K562 (cell line): ENCODE results near the gene CDKL5. TPM values are rescaled to one million over a fixed set of nuclear protein-coding genes. Genes with fewer than 3 reads are reported as not detected.

Experiments used
- ATAC-seq: fragments of 200-7000 bp; cut with Tn5 transposase; 3 replicates; pipeline ENCODE4 v1.9.1; 2020; ENCODE audit warnings: moderate library complexity
- BruUV-seq: library from RNA; stranded (reverse); fragments of 400-500 nt; replicated peaks from 2 replicates; lab custom pipeline; 2021; lab: Mats Ljungman, UMichigan
- CTCF ChIA-PET: fragments of 300-600 bp; formaldehyde crosslinking; extraction: SDS; loops from one replicate; lab custom pipeline; 2021; ENCODE audit warnings: low intra/inter-chr PET ratio; lab: Yijun Ruan, JAX
- POLR2A ChIA-PET: fragments of 300-600, 350-650 bp; sonication (Branson Sonifier 250); formaldehyde crosslinking; extraction: SDS; loops from one replicate; lab custom pipeline; 2021; ENCODE audit warnings: antibody characterized with exemption, inconsistent platforms; lab: Yijun Ruan, JAX
- DNase-seq, 4 experiments: peaks; one replicate each; pipeline versions ENCODE4 v3.0.0 to v3.0.0-alpha.2; 2011 to 2018; ENCODE audit warnings: low spot score in 3 of 4, mixed read lengths in 3 of 4; ENCODE audit errors: extremely low read depth in 1 of 4
- FAIRE-seq: peaks from 2 replicates; lab custom pipeline; 2011; peaks lifted over from hg19 to GRCh38; lab: Jason Lieb, UNC
- H2AFZ ChIP-seq: 2 replicates; pipeline ENCODE4 v1.6.0; 2011; ENCODE audit warnings: low read depth, low read length, control low read depth, inconsistent platforms
- H3K27ac ChIP-seq: fragments of 200-600 bp; 3 replicates; pipeline ENCODE4 v1.8.0; 2011; ENCODE audit warnings: low read depth, mild to moderate bottlenecking, control low read depth, inconsistent platforms, low read length, moderate library complexity, mixed read lengths; ENCODE audit errors: extremely low read depth
- H3K27me3 ChIP-seq, 2 experiments: fragments of 300-600 bp in 1 of 2; 2 replicates in 1 of 2; 3 replicates in 1 of 2; pipeline versions ENCODE4 v1.6.0 to v1.8.0; 2011; ENCODE audit warnings: inconsistent platforms in 2 of 2, low read length in 2 of 2, mild to moderate bottlenecking in 1 of 2, mixed read lengths in 1 of 2, moderate library complexity in 1 of 2; ENCODE audit not compliant: control insufficient read depth in 2 of 2, insufficient read depth in 2 of 2
- H3K36me3 ChIP-seq: fragments of 300-600 bp; 3 replicates; pipeline ENCODE4 v1.8.0; 2011; ENCODE audit warnings: mild to moderate bottlenecking, low read length, inconsistent platforms; ENCODE audit not compliant: control insufficient read depth, insufficient read depth
- H3K4me1 ChIP-seq, 2 experiments: fragments of 200-600 bp in 1 of 2; replicated peaks in 1 of 2; 2 replicates in 1 of 2; 3 replicates in 1 of 2; pipeline versions ENCODE4 v1.5.1 to v1.8.0; 2011; ENCODE audit warnings: inconsistent platforms in 2 of 2, low read length in 2 of 2, mild to moderate bottlenecking in 1 of 2, mixed read lengths in 1 of 2, moderate library complexity in 1 of 2; ENCODE audit not compliant: control insufficient read depth in 2 of 2, insufficient read depth in 2 of 2
- H3K4me2 ChIP-seq: 2 replicates; pipeline ENCODE4 v1.6.1; 2011; ENCODE audit warnings: low read length, control low read depth, inconsistent platforms, mixed read lengths; ENCODE audit not compliant: insufficient read depth
- H3K4me3 ChIP-seq: fragments of 200-600 bp; sonication (generic), shearing (Covaris generic); 2 replicates; pipeline ENCODE4 v1.5.1; 2016; ENCODE audit warnings: control low read depth, inconsistent platforms
- H3K79me2 ChIP-seq: fragments of 200-600 bp; 3 replicates; pipeline ENCODE4 v1.8.0; 2011; ENCODE audit warnings: low read length, inconsistent platforms; ENCODE audit not compliant: control insufficient read depth, insufficient read depth
- H3K9ac ChIP-seq, 2 experiments: 2 replicates each; pipeline versions ENCODE4 v1.6.0 to v1.6.1; 2011; ENCODE audit warnings: low read depth in 2 of 2, low read length in 2 of 2, control low read depth in 1 of 2, inconsistent platforms in 1 of 2, mild to moderate bottlenecking in 1 of 2, mixed read lengths in 1 of 2; ENCODE audit not compliant: insufficient read depth in 1 of 2
- H3K9me1 ChIP-seq: one replicate; pipeline ENCODE4 v1.6.0; 2011; ENCODE audit warnings: inconsistent platforms, mild to moderate bottlenecking, low read length, moderate library complexity; ENCODE audit not compliant: control insufficient read depth, insufficient read depth
- H3K9me3 ChIP-seq: replicated peaks from 2 replicates; pipeline ENCODE4 v1.5.1; 2011; ENCODE audit warnings: low read depth, low read length, inconsistent platforms; ENCODE audit not compliant: control insufficient read depth, insufficient read depth
- H4K20me1 ChIP-seq: replicated peaks from 2 replicates; pipeline ENCODE4 v1.6.1; 2011; ENCODE audit warnings: low read length, inconsistent platforms, mixed read lengths; ENCODE audit not compliant: control insufficient read depth, insufficient read depth
- CBFA2T3 ChIP-seq: fragments of 450-650 bp; IDR thresholded peaks from 2 replicates; pipeline ENCODE4 v1.6.1; 2017
- DPF2 ChIP-seq: fragments of 450-650 bp; IDR thresholded peaks from 2 replicates; pipeline ENCODE4 v1.6.1; 2016
- ETV1 ChIP-seq: fragments of 450-650 bp; conservative IDR thresholded peaks from 2 replicates; pipeline ENCODE4 v1.6.1; 2016; ENCODE audit warnings: missing genetic modification characterization, control low read depth, low read depth, missing compliant biosample characterization
- MTA2 ChIP-seq: fragments of 450-650 bp; IDR thresholded peaks from 2 replicates; pipeline ENCODE4 v1.6.1; 2016; ENCODE audit warnings: low read depth
- NCOR1 ChIP-seq: fragments of 450-650 bp; IDR thresholded peaks from 2 replicates; pipeline ENCODE4 v1.6.1; 2016; ENCODE audit warnings: mild to moderate bottlenecking, moderate library complexity
- PML ChIP-seq: IDR thresholded peaks from 2 replicates; pipeline ENCODE4 v1.6.1; 2012; ENCODE audit warnings: low read length, inconsistent platforms
- RB1 ChIP-seq: fragments of 450-650 bp; IDR thresholded peaks from 2 replicates; pipeline ENCODE4 v1.6.1; 2017; ENCODE audit warnings: low read depth, mild to moderate bottlenecking
- SAFB ChIP-seq: fragments of 200-400 bp; formaldehyde crosslinking; IDR thresholded peaks from 2 replicates; pipeline ENCODE4 v1.6.1; 2017; ENCODE audit warnings: low read depth, low read length, borderline replicate concordance
- SMARCA4 ChIP-seq: fragments of 450-650 bp; IDR thresholded peaks from 2 replicates; pipeline ENCODE4 v1.6.1; 2016
- SOX6 ChIP-seq: fragments of 450-650 bp; IDR thresholded peaks from 2 replicates; pipeline ENCODE4 v1.6.1; 2014; ENCODE audit warnings: mild to moderate bottlenecking
- STAT5A ChIP-seq: IDR thresholded peaks from 2 replicates; pipeline ENCODE4 v1.6.1; 2012; ENCODE audit warnings: low read length, inconsistent platforms, borderline replicate concordance
- TEAD4 ChIP-seq, 2 experiments: sonication (generic) in 1 of 2; formaldehyde crosslinking in 1 of 2; IDR thresholded peaks; 2 replicates each; pipeline versions ENCODE4 v1.6.1 to v1.8.0; 2012 to 2022; ENCODE audit warnings: borderline replicate concordance in 1 of 2, inconsistent platforms in 1 of 2, low read length in 1 of 2, mild to moderate bottlenecking in 1 of 2, missing genetic modification reagents in 1 of 2
- WGBS: fragments of 100-300 bp; shearing (Covaris generic); methylation state at CpG from one replicate; pipeline ENCODE4 v1.1.6; 2016; ENCODE audit warnings: low coverage, mixed read lengths; ENCODE audit not compliant: insufficient coverage; ENCODE audit errors: missing lambda C conversion rate; 5-methylcytosine and 5-hydroxymethylcytosine counted together
- in situ Hi-C: fragments of 300-500 bp; cut with MboI; formaldehyde crosslinking; loops from 4 replicates; pipeline ENCODE4 v1.15.0; 2018; ENCODE audit warnings: inconsistent platforms, mixed read lengths
- intact Hi-C: fragments of 100-400 bp; cut with micrococcal nuclease; formaldehyde crosslinking; loops from 2 replicates; pipeline ENCODE4 v1.14.2; 2022
- polyA plus RNA-seq, 8 experiments: library from polyadenylated mRNA; depleted of rRNA in 4 of 8; stranded (reverse) in 5 of 8; unstranded in 3 of 8; fragments of >200 nt; fragmentation: Nextera tagmentation in 2 of 8; fragmentation: Illumina TruSeq in 1 of 8; extraction: Ambion mirVana in 2 of 8; extraction: Trizol in 1 of 8; gene quantifications; 2 replicates each; pipeline versions ENCODE4 v1.2.1 to v1.2.3, GENCODE V29; 2011 to 2014; ENCODE audit warnings: inconsistent platforms in 1 of 8, missing spikeins in 1 of 8
- total RNA-seq, 7 experiments: library from RNA; depleted of rRNA in 6 of 7; stranded (reverse); fragments of >200 nt in 6 of 7; fragmentation: Illumina TruSeq in 2 of 7; extraction: Trizol in 2 of 7; gene quantifications; 2 replicates each; pipeline versions ENCODE4 v1.2.1 to v1.2.3, GENCODE V29; 2011 to 2021; ENCODE audit warnings: low replicate concordance in 1 of 7
- TF ChIP-seq, protein P1 (sequence below): sonication (generic); formaldehyde crosslinking; IDR thresholded peaks from 2 replicates; pipeline ENCODE4 v1.8.1; 2023; ENCODE audit warnings: mild to moderate bottlenecking, missing genetic modification reagents
- TF ChIP-seq, protein P2 (sequence below), 2 experiments: fragments of 450-650 bp; IDR thresholded peaks; 2 replicates each; pipeline ENCODE4 v1.6.1; 2016
- TF ChIP-seq, protein P3 (sequence below): sonication (generic); formaldehyde crosslinking; IDR thresholded peaks from 2 replicates; pipeline ENCODE4 v1.8.0; 2022; ENCODE audit warnings: missing genetic modification reagents, mild to moderate bottlenecking, moderate library complexity, borderline replicate concordance
- TF ChIP-seq, protein P4 (sequence below), 2 experiments: fragments of 250-450 bp in 1 of 2; fragments of 450-650 bp in 1 of 2; sonication (Bioruptor Pico) in 1 of 2; IDR thresholded peaks; 2 replicates each; pipeline versions ENCODE4 v1.6.1 to v1.8.0; 2016 to 2021; ENCODE audit warnings: mild to moderate bottlenecking in 2 of 2, moderate library complexity in 2 of 2, missing compliant biosample characterization in 1 of 2, missing genetic modification characterization in 1 of 2

Gene CDKL5
- total and polyA plus RNA-seq, 9 of the 15 experiments (the other 6 are each of a cell fraction or from before 2014, with no cell fraction given), result under 0.01 to 0.21 (median 0.04) TPM

DNA sequence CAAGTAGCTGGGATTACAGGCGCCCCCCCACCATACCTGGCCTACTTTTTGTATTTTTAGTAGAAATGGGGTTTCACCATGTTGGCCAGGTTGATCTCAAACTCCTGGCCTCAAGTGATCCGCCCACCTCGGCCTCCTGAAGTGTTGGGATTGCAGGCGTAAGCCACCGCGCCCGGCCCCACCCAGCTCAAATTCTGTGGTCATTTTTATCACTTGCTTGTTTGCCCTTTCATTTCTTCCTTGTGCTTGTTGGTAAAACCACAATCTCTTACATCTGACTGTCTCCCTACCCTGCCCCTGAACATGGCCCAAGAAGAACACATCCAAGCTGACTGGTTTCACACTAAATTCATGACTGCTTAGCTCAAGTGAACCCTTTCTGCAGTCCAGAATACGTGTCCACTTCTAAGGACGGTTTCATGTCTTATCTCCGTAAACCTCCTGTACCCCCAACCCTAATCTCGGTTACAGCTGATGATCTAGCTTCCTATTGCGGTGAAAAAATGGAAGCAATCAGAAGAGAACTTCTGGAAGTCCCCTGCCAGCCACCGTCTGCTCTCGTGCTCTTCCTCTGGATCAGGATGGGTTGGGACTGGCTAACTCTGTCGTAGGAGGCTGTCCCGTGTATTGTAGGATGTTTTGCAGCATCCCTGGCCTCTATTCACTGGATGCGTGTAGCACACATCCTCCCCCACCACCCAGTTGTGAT lies 251.9 kb downstream of the CDKL5 start:
- no TSS peak for BruUV-seq
- TF ChIP-seq MTA2 (peak; percentile 46; the same call in 1 of the 2 replicates), STAT5A (peak; percentile 51; the same call in 1 of the 2 replicates), TEAD4 (IDR thresholded peaks at IDR 0.05; ENCODE audit: low read length) (peak; percentile 92), TEAD4 (CRISPR knock-in tag; IDR thresholded peaks at IDR 0.05; ENCODE audit: borderline replicate concordance) (no peak), DPF2 (0 out of 2 replicates have a peak, but pooled peaks have one; percentile 33), ETV1 (peak; percentile 80), NCOR1 (peak; percentile 56), CBFA2T3 (peak; percentile 84), RB1 (no peak), SOX6 (0 out of 2 replicates have a peak, but pooled peaks have one; percentile 36), SMARCA4 (0 out of 2 replicates have a peak, but pooled peaks have one; percentile 24), SAFB (no peak), PML (peak; percentile 75)
- TF ChIP-seq, protein P1, sequence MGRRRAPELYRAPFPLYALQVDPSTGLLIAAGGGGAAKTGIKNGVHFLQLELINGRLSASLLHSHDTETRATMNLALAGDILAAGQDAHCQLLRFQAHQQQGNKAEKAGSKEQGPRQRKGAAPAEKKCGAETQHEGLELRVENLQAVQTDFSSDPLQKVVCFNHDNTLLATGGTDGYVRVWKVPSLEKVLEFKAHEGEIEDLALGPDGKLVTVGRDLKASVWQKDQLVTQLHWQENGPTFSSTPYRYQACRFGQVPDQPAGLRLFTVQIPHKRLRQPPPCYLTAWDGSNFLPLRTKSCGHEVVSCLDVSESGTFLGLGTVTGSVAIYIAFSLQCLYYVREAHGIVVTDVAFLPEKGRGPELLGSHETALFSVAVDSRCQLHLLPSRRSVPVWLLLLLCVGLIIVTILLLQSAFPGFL (CRISPR knock-in tag), result no peak
- TF ChIP-seq, protein P2, sequence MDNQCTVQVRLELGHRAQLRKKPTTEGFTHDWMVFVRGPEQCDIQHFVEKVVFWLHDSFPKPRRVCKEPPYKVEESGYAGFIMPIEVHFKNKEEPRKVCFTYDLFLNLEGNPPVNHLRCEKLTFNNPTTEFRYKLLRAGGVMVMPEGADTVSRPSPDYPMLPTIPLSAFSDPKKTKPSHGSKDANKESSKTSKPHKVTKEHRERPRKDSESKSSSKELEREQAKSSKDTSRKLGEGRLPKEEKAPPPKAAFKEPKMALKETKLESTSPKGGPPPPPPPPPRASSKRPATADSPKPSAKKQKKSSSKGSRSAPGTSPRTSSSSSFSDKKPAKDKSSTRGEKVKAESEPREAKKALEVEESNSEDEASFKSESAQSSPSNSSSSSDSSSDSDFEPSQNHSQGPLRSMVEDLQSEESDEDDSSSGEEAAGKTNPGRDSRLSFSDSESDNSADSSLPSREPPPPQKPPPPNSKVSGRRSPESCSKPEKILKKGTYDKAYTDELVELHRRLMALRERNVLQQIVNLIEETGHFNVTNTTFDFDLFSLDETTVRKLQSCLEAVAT (IDR thresholded peaks at IDR 0.05), result peak in 1 of 2 experiments; percentile 77; a peak in 1 of 4 replicates
- TF ChIP-seq, protein P3, sequence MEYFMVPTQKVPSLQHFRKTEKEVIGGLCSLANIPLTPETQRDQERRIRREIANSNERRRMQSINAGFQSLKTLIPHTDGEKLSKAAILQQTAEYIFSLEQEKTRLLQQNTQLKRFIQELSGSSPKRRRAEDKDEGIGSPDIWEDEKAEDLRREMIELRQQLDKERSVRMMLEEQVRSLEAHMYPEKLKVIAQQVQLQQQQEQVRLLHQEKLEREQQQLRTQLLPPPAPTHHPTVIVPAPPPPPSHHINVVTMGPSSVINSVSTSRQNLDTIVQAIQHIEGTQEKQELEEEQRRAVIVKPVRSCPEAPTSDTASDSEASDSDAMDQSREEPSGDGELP (CRISPR knock-in tag), result peak; percentile 84
- TF ChIP-seq, protein P4, sequence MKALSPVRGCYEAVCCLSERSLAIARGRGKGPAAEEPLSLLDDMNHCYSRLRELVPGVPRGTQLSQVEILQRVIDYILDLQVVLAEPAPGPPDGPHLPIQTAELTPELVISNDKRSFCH (CRISPR knock-in tag; IDR thresholded peaks at IDR 0.05), result no peak
- TF ChIP-seq, protein P4 (tag; IDR thresholded peaks at IDR 0.05), result 0 out of 2 replicates have a peak, but pooled peaks have one; percentile 45

More for the DNA sequence above, 251.9 kb downstream of the CDKL5 start:
- Histone ChIP-seq H3K9me1 (no peaks in the 10 kb centered on the region), H3K9me3 (no peaks in the 10 kb centered on the region), H3K27me3 (peaks cover 0 to 6% of the 10 kb centered on the region in 2 experiments; a peak in 1 of 5 replicates), H3K27ac (no peak overlapping the region), H3K9ac (no peak overlapping the region), H4K20me1 (no peaks in the 10 kb centered on the region), H3K79me2 (no peaks in the 10 kb centered on the region), H3K4me3 (no peak overlapping the region), H3K4me2 (no peak overlapping the region), H2AFZ (no peak overlapping the region), H3K4me1 (peaks cover 0 to 10% of the 10 kb centered on the region in 2 experiments; a peak in 3 of 5 replicates), H3K36me3 (no peaks in the 10 kb centered on the region)
- ChIA-PET POLR2A (interaction anchor here (1.0 to 1.2 kb wide), 2 partner anchors 16 to 282 kb away, joined by 3 to 5 read pairs; no protein-coding TSS in a partner anchor), CTCF (no interaction called here)
- intact Hi-C loops (no loop called here), in situ Hi-C loops (no loop called here)
- DNase-seq (peak; percentile 11 to 18 (median 13)), FAIRE-seq (peak; percentile 49), ATAC-seq (no peak)
- under 1% methylated on average over 11 of the region's 17 CpGs for WGBS
